Measurements from ENCODE around the gene TUBB. TPM values are rescaled to one million over a fixed set of nuclear protein-coding genes. Genes with fewer than 3 reads are reported as not detected.

TUBB gene
- total RNA-seq, 1 experiment from 2014 or later = 1,642 TPM

GRCh38 chr6:30684386-30685156, 35.6 kb upstream of the TUBB start:
- H3K4me3 ChIP-seq = peak overlapping the region; percentile 65
- H3K4me1 ChIP-seq (replicated peaks) = peaks cover 71% of the 10 kb centered on the region
- H3K27me3 ChIP-seq (replicated peaks) = no peaks in the 10 kb centered on the region
- H3K36me3 ChIP-seq = peaks cover 57% of the 10 kb centered on the region
- H3K9me3 ChIP-seq (replicated peaks) = no peaks in the 10 kb centered on the region
- peak; percentile 39 to 66 for DNase-seq (ENCODE audit: low read depth in 1 of 2, low spot score in 2 of 2)
- peak overlapping the region; percentile 25 for H3K27ac ChIP-seq

GRCh38 chr6:30685157-30686008, 34.8 kb upstream of the TUBB start:
- H3K27me3 ChIP-seq (replicated peaks) = no peaks in the 10 kb centered on the region
- no peaks in the 10 kb centered on the region for H3K9me3 ChIP-seq (replicated peaks)
- peak overlapping the region; percentile 65 for H3K4me3 ChIP-seq
- peaks cover 49% of the 10 kb centered on the region for H3K36me3 ChIP-seq
- DNase-seq (ENCODE audit: low read depth in 1 of 2, low spot score in 2 of 2) = peak in 1 of 2 experiments; percentile 40
- H3K4me1 ChIP-seq (replicated peaks) = peaks cover 71% of the 10 kb centered on the region
- peak overlapping the region; percentile 12; the same call in 1 of the 2 replicates for H3K27ac ChIP-seq

GRCh38 chr6:30686009-30686907, 33.9 kb upstream of the TUBB start, which contains the start of gene PPP1R18:
PPP1R18 (minus strand) TSS chr6:30686645; CDS start chr6:30686018, 627 bp downstream.
- H3K4me3 ChIP-seq = peak within 1 kb of the TSS; percentile 65
- no peaks in the 10 kb centered on the region for H3K27me3 ChIP-seq (replicated peaks)

GRCh38 chr6:30686908-30687658, 33.1 kb upstream of the TUBB start:
- Histone ChIP-seq H3K9me3 (replicated peaks) (no peaks in the 10 kb centered on the region), H3K36me3 (peaks cover 37% of the 10 kb centered on the region), H3K4me1 (replicated peaks) (peaks cover 64% of the 10 kb centered on the region), H3K27ac (peak overlapping the region; percentile 70), H3K27me3 (replicated peaks) (no peaks in the 10 kb centered on the region), H3K4me3 (peak overlapping the region; percentile 65)
- peak; percentile 98 to 99 for DNase-seq (ENCODE audit: low read depth in 1 of 2, low spot score in 2 of 2)

More at GRCh38 chr6:30686009-30686907, 33.9 kb upstream of the TUBB start, which contains the start of gene PPP1R18:
- peaks cover 68% of the 10 kb centered on the region for H3K4me1 ChIP-seq (replicated peaks)
- DNase-seq (ENCODE audit: low read depth in 1 of 2, low spot score in 2 of 2) = peak; percentile 63 to 85
- no peaks in the 10 kb centered on the region for H3K9me3 ChIP-seq (replicated peaks)
- H3K36me3 ChIP-seq = peaks cover 40% of the 10 kb centered on the region
- peak within 1 kb of the TSS; percentile 70 for H3K27ac ChIP-seq

GRCh38 chr6:30687659-30688431, 32.3 kb upstream of the TUBB start:
- Histone ChIP-seq H3K27me3 (replicated peaks) (no peaks in the 10 kb centered on the region), H3K9me3 (replicated peaks) (no peaks in the 10 kb centered on the region), H3K27ac (peak overlapping the region; percentile 70), H3K36me3 (peaks cover 30% of the 10 kb centered on the region), H3K4me3 (peak overlapping the region; percentile 65), H3K4me1 (replicated peaks) (peaks cover 56% of the 10 kb centered on the region)
- DNase-seq (ENCODE audit: low read depth in 1 of 2, low spot score in 2 of 2) = peak in 1 of 2 experiments; percentile 59

GRCh38 chr6:30688569-30688968, 31.6 kb upstream of the TUBB start:
- Histone ChIP-seq H3K9me3 (replicated peaks) (no peaks in the 10 kb centered on the region), H3K4me3 (no peak overlapping the region), H3K36me3 (peaks cover 23% of the 10 kb centered on the region), H3K27ac (no peak overlapping the region), H3K27me3 (replicated peaks) (no peaks in the 10 kb centered on the region), H3K4me1 (replicated peaks) (peaks cover 50% of the 10 kb centered on the region)
- DNase-seq (ENCODE audit: low read depth in 1 of 2, low spot score in 2 of 2) = no peak

GRCh38 chr6:30689022-30689865, 30.9 kb upstream of the TUBB start:
- Histone ChIP-seq H3K27ac (no peak overlapping the region), H3K36me3 (peaks cover 16% of the 10 kb centered on the region), H3K9me3 (replicated peaks) (no peaks in the 10 kb centered on the region), H3K27me3 (replicated peaks) (no peaks in the 10 kb centered on the region), H3K4me1 (replicated peaks) (peaks cover 50% of the 10 kb centered on the region), H3K4me3 (no peak overlapping the region)
- no peak for DNase-seq (ENCODE audit: low read depth in 1 of 2, low spot score in 2 of 2)

- Histone ChIP-seq H3K27ac (no peak overlapping the region), H3K4me1 (replicated peaks) (peaks cover 48% of the 10 kb centered on the region), H3K4me3 (peak overlapping the region; percentile 49), H3K27me3 (replicated peaks) (no peaks in the 10 kb centered on the region), H3K9me3 (replicated peaks) (no peaks in the 10 kb centered on the region), H3K36me3 (peaks cover 11% of the 10 kb centered on the region)
- DNase-seq (ENCODE audit: low read depth in 1 of 2, low spot score in 2 of 2) = no peak
These were observed 30.2 kb upstream of the TUBB start for GRCh38 chr6:30689985-30690384.

GRCh38 chr6:30690403-30691207, 29.5 kb upstream of the TUBB start, which contains the start of gene NRM:
NRM (minus strand) TSS chr6:30690984; CDS start chr6:30690974, 10 bp downstream.
- Histone ChIP-seq H3K36me3 (peaks cover 5% of the 10 kb centered on the region), H3K27me3 (replicated peaks) (no peaks in the 10 kb centered on the region), H3K9me3 (replicated peaks) (no peaks in the 10 kb centered on the region), H3K27ac (peak within 1 kb of the TSS; percentile 27), H3K4me1 (replicated peaks) (peaks cover 41% of the 10 kb centered on the region), H3K4me3 (peak within 1 kb of the TSS; percentile 49)
- DNase-seq (ENCODE audit: low read depth in 1 of 2, low spot score in 2 of 2) = peak; percentile 91 to 95

GRCh38 chr6:30691208-30691847, 28.8 kb upstream of the TUBB start:
- Histone ChIP-seq H3K27ac (peak overlapping the region; percentile 27), H3K36me3 (no peaks in the 10 kb centered on the region), H3K4me3 (peak overlapping the region; percentile 49), H3K9me3 (replicated peaks) (no peaks in the 10 kb centered on the region), H3K4me1 (replicated peaks) (peaks cover 36% of the 10 kb centered on the region), H3K27me3 (replicated peaks) (no peaks in the 10 kb centered on the region)
- no peak for DNase-seq (ENCODE audit: low read depth in 1 of 2, low spot score in 2 of 2)

Measured in SJSA1 (cell line).